ENCODE results near the gene DSCAM. TPM values are rescaled to one million over a fixed set of nuclear protein-coding genes. Genes with fewer than 3 reads are reported as not detected.

DSCAM gene
- total RNA-seq, 1 donor from 2014 or later, result not detected

DNA sequence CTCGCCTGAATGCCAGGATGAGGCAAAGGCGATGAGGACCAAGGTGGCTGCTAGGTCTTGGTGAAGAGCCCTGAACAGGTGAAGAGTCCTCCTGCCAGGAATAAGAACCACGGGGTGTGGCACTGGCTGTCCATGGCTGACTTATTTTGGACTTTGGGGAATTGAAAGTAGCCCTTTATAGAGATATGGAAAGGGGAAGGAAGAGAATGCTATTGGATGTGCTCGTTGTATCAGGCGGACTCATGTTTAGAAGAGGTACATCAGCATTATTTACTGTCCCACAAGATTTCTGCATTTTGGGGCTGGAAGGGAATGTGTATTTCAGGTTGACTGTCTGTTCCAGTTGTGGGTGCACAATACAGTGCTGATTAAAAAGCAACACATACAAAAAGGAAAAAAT is 465.8 kb downstream of the DSCAM start:
- intact Hi-C loops (cut with DNase I), result no loop called here
- no peaks in the 10 kb centered on the region for H3K36me3 ChIP-seq

GRCh38 chr21:40379881-40380810 is 466.8 kb downstream of the DSCAM start:
- H3K36me3 ChIP-seq, result no peaks in the 10 kb centered on the region
- H3K4me1 ChIP-seq, result no peaks in the 10 kb centered on the region
- DNase-seq (ENCODE audit: extremely low spot score in 2 of 2), result no peak
- H3K9me3 ChIP-seq, result no peaks in the 10 kb centered on the region
- no peaks in the 10 kb centered on the region for H3K27me3 ChIP-seq
- no peak for TF ChIP-seq POLR2A (IDR thresholded peaks at IDR 0.05)
- no peak for TF ChIP-seq POLR2AphosphoS5 (IDR thresholded peaks at IDR 0.05; ENCODE audit: insufficient read depth in 1 of 2, low read depth in 1 of 2)
- no peak for TF ChIP-seq CTCF (IDR thresholded peaks at IDR 0.05)
- H3K4me3 ChIP-seq, result no peak overlapping the region
- H3K27ac ChIP-seq, result no peak overlapping the region
- intact Hi-C loops (cut with DNase I), result no loop called here

More for the DNA sequence above, 465.8 kb downstream of the DSCAM start:
- Histone ChIP-seq H3K27ac (no peak overlapping the region), H3K9me3 (no peaks in the 10 kb centered on the region), H3K4me3 (no peak overlapping the region), H3K27me3 (no peaks in the 10 kb centered on the region), H3K4me1 (peaks cover under 1% of the 10 kb centered on the region)
- TF ChIP-seq CTCF (IDR thresholded peaks at IDR 0.05), result no peak
- no peak for TF ChIP-seq POLR2AphosphoS5 (IDR thresholded peaks at IDR 0.05; ENCODE audit: insufficient read depth in 1 of 2, low read depth in 1 of 2)
- TF ChIP-seq POLR2A (IDR thresholded peaks at IDR 0.05), result no peak
- no peak for DNase-seq (ENCODE audit: extremely low spot score in 2 of 2)

DNA sequence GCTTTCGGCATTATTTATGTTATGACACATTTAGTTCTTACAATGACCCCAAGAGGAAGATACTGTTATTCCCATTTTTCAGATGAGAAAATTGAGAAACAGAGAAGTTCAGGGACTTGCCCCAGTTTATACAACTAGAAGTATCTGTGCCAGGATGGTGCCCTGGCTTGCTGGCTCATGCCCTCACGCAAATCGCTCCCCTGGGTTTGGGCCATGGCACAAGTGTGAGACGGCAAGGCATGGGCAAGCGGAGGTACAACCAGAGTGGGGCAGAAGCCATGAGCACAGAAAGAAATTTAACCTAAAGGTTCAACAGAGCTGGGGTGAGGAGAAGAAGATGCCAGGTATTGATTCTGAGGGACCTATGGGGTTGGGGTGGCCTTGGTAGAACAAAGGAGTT is 469.8 kb downstream of the DSCAM start:
- Histone ChIP-seq H3K36me3 (no peaks in the 10 kb centered on the region), H3K4me1 (no peaks in the 10 kb centered on the region), H3K27ac (no peak overlapping the region), H3K4me3 (no peak overlapping the region), H3K9me3 (no peaks in the 10 kb centered on the region), H3K27me3 (no peaks in the 10 kb centered on the region)
- TF ChIP-seq CTCF (IDR thresholded peaks at IDR 0.05) (no peak), POLR2AphosphoS5 (IDR thresholded peaks at IDR 0.05; ENCODE audit: insufficient read depth in 1 of 2, low read depth in 1 of 2) (no peak), POLR2A (IDR thresholded peaks at IDR 0.05) (no peak)
- DNase-seq (ENCODE audit: extremely low spot score in 2 of 2), result no peak
- intact Hi-C loops (cut with DNase I), result no loop called here

GRCh38 chr21:40373761-40374160 is 473.2 kb downstream of the DSCAM start:
- no peak for DNase-seq (ENCODE audit: extremely low spot score in 2 of 2)
- no peaks in the 10 kb centered on the region for H3K36me3 ChIP-seq
- intact Hi-C loops (cut with DNase I), result no loop called here
- H3K9me3 ChIP-seq, result no peaks in the 10 kb centered on the region
- H3K4me1 ChIP-seq, result no peaks in the 10 kb centered on the region
- no peak overlapping the region for H3K27ac ChIP-seq
- H3K27me3 ChIP-seq, result no peaks in the 10 kb centered on the region
- H3K4me3 ChIP-seq, result no peak overlapping the region
- TF ChIP-seq CTCF (IDR thresholded peaks at IDR 0.05), result no peak
- TF ChIP-seq POLR2AphosphoS5 (IDR thresholded peaks at IDR 0.05; ENCODE audit: insufficient read depth in 1 of 2, low read depth in 1 of 2), result no peak
- TF ChIP-seq POLR2A (IDR thresholded peaks at IDR 0.05), result no peak

- no peak overlapping the region for H3K4me3 ChIP-seq
- TF ChIP-seq CTCF (IDR thresholded peaks at IDR 0.05) (no peak), POLR2AphosphoS5 (IDR thresholded peaks at IDR 0.05; ENCODE audit: insufficient read depth in 1 of 2, low read depth in 1 of 2) (no peak), POLR2A (IDR thresholded peaks at IDR 0.05) (no peak)
- no peak overlapping the region for H3K27ac ChIP-seq
- intact Hi-C loops (cut with DNase I), result no loop called here
- no peaks in the 10 kb centered on the region for H3K36me3 ChIP-seq
- DNase-seq (ENCODE audit: extremely low spot score in 2 of 2), result no peak
- H3K9me3 ChIP-seq, result no peaks in the 10 kb centered on the region
- no peaks in the 10 kb centered on the region for H3K27me3 ChIP-seq
- H3K4me1 ChIP-seq, result no peaks in the 10 kb centered on the region
Measured at GRCh38 chr21:40372506-40372905, 474.5 kb downstream of the DSCAM start.

Data from vagina (tissue), 2 donors.